HG02678 (cell line): ENCODE data around the gene SMIM35.
"Not testable (repeated sequence)": the region's sequence is repeated elsewhere in the genome, so short reads cannot be mapped to it uniquely, and the experiment has no call there.

Experiments used
- ATAC-seq: cut with Tn5 transposase; IDR thresholded peaks from one replicate; pipeline ENCODE4 v1.9.1; 2021; ENCODE audit warnings: mild to moderate bottlenecking, moderate library complexity; ENCODE audit not compliant: unreplicated experiment

Gene SMIM35

DNA sequence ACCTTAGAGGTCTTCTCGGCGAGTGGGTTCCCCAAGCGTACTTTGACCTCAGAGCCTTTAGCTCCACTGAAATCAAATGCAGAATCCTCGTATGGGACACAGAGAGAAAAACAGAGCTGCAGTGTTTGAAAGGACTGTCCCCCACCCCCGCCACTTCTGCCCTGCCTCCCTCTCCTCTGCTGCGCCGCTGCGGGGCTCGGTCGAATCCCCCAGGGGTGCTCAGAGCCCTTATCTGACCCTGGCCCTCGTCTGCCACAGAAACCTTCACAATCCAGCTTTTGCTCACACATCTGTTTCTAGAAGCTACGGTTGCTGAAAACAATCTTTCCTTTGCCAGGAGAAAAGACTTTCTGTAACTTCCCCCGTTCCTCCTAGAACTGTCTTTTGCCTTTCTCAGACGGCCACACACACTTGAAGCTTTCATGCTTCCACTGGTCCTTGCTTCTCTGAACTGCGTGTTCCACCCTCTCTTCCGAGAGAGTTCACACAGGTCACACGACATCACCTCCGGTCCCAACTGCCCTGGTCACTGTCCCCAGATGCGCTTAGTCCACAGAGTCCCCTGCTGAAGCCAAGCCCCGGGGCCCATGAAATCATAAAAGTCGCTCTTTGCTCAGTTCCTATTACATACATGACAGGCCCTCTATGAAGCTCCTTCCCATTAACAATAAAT, 3.7 kb downstream of the SMIM35 start:
- no peak for ATAC-seq

DNA sequence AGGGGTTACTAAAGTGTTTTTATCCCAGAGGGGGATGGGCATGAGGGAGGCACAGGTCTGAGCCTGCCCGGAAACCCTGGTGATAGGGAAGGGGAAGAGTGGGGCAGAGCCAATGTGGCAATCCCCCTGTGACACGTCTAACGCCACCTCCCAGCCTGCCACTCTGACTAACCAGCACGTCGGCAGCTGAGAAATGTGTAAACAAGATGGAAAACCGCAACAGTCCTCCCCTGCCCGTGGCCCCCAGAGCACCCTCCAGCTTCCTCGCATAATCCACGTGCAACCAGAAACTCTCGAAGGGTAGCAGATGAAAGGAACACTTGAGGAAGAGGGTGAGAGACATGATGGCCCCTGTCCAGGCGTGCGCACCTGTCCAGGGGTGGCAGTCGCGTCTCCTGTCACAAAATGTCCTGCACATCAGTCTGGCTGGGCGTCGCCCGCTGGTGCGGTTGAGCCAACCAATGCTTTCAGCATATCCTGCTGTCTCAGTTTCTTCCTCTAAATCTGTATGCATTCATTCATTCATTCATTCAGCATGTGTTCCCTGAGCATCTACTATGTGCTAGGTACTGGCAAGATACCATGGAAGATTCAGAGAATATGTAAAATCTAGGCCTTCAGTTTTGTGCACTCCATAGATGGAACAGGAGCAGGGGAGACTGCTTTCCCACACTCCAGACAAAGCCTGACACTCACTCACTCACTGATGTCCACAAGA, 5.4 kb downstream of the SMIM35 start:
- no peak for ATAC-seq

- no peak for ATAC-seq
Measured at GRCh38 chr11:118080296-118080695, 6.5 kb downstream of the SMIM35 start.

GRCh38 chr11:118079491-118079890, 7.3 kb downstream of the SMIM35 start:
- no peak for ATAC-seq

DNA sequence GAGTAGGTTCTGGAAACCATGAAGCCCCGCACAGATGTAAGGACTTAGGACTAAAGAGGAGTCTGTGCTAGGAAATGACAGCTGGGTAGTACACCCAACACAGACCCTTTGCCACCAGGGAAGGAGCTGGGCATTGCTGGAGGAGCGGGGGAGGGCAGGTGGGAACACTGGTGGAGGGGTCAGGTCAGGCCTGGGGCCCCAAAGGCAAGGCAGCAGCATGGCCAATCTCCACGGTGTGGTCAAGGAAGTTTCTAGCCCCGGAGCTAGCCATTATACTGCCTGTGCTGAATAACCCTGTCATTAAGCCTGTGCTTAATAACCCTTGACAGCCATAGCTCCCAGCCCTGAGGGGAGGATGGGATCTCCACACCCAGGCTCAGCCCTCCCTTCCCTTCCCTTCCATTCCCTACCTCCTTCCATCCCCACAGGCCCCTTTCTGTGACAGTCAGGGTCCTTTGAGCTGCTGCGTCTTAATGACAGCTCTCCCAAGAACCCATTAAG, 7.8 kb downstream of the SMIM35 start:
- ATAC-seq: no peak

GRCh38 chr11:118076754-118077281, 9.9 kb downstream of the SMIM35 start, which contains the start of gene TMPRSS4:
TMPRSS4 (plus strand) TSS chr11:118077078; CDS start chr11:118077303, 225 bp downstream.
- no peak for ATAC-seq

- no peak for ATAC-seq
Measured at GRCh38 chr11:118074785-118075184, 12.0 kb downstream of the SMIM35 start.

DNA sequence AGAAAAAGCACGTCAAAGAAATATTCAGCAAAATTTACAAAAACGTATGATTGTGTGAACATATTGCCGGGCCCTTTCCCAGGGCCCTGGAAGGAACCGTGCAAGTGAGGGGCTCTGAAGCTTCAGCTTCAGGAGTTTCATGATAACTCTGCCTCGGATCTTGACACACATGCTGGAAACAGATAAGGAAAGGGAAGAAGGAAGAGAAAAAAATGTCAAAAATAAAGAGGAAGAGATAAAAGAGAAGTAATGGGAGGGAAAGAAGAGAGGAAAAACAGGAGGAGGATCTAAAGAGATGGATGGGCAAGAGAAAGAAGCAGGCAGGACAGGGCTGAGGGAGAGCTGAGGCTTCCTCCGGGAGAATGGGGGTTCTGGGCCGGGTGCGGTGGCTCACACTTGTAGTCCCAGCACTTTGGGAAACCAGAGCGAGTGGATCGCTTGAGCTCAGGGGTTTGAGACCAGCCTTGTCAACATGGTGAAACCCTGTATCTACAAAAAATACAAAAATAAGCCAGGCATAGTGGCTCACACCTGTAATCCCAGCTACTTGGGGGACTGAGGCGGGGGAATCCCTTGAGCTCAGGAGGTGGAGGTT, 12.6 kb downstream of the SMIM35 start:
- ATAC-seq: no peak

DNA sequence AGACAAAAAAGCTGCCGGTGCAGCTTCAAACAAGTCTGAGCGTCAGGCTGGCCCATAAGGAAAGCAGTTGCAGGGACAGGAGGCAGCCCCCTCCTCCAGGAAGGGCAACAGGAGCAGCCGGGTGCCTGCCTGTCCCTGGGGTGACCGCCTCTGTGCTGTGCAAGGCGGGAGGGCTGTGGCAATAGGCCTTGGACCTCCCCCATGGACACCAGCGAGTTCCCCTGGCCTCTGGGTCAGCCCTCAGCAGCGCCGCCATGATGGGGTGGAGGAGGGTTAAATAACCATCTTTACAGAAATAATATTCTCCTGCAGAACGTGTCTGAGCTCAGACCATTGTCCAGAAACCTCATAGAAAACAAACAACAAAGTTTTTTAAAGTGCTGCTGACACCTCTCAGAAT, 13.2 kb downstream of the SMIM35 start:
- ATAC-seq: no peak

- ATAC-seq: no peak
Measured at GRCh38 chr11:118071416-118072030, 15.2 kb downstream of the SMIM35 start.

- no peak for ATAC-seq
Measured at GRCh38 chr11:118068945-118069612, 17.7 kb downstream of the SMIM35 start.

DNA sequence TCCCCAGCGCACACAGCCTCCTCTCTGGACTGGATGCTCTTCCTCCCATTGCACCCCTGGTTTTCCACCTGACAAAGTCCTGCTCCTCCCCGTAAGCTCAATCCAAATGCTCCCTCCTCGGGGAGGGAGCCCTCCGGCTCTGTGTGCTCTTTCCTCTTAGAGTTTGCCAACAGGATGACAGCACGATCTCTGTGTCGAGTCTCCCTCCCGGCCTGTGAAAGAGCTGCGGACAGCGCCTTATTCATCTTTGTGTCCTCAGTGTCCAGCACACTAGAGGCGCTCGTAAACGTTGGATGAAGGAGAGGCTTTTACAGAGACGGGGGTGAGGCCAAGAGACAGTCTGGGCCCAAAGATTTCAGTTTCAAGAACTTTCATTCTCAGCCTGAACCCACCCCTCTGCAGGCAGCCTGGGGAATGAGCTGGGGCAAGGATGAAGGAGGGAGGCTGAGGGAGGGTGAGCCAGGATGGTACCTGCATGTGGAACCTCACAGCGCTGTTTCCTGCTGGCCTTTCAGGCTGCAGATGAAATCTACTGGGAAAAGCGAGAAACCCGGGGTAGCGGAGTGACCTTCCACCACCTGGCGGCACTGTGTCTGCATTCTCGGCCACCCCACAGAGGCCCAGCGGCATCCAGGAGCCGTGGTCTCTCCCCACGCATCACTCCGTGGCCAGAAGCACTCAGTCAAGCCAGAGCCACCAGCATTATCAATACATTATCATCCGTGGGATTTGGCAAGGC, 18.4 kb downstream of the SMIM35 start:
- no peak for ATAC-seq

DNA sequence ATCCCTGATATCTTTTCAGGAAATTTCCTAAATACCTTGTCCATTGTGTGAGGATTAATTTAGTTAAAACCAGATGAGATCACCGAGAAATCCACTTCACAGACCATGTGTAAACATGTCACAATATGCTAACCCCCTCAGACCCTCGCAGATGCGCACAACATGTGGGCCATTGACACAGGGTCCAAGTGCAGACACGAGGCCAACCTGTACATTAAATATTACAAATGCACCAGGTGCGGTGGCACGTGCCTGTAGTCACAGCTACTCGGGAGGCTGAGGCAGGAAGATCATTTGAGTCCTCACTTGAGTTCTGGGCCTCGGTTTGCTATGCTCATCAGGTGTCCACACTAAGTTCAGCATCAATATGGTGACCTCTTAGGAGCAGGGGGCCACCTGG, 19.8 kb downstream of the SMIM35 start:
- no peak for ATAC-seq

- ATAC-seq: no peak
Measured at GRCh38 chr11:118065384-118065783, 21.4 kb downstream of the SMIM35 start.

GRCh38 chr11:118064956-118065355, 21.8 kb downstream of the SMIM35 start:
- ATAC-seq: no peak

- ATAC-seq: not testable (repeated sequence)
Measured at GRCh38 chr11:118062631-118063030, 24.1 kb downstream of the SMIM35 start.

DNA sequence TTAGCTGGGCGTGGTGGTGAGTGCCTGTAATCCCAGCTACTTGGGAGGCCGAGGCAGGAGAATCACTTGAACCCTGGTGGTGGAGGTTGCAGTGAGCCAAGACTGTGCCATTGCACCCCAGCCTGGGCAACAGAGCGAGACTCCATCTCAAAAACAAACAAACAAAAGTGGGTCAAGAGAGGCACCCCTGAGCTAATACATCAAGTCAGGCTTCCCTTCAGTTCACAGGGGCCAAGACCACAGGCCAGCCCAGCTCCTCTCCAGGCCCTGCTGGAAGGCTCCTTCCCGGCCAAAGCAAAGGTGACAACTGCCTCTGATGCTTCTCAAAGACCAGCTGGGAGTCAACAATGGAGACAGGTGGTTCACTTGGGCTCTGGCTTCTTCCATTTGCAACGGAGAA, 24.6 kb downstream of the SMIM35 start:
- not testable (repeated sequence) for ATAC-seq

DNA sequence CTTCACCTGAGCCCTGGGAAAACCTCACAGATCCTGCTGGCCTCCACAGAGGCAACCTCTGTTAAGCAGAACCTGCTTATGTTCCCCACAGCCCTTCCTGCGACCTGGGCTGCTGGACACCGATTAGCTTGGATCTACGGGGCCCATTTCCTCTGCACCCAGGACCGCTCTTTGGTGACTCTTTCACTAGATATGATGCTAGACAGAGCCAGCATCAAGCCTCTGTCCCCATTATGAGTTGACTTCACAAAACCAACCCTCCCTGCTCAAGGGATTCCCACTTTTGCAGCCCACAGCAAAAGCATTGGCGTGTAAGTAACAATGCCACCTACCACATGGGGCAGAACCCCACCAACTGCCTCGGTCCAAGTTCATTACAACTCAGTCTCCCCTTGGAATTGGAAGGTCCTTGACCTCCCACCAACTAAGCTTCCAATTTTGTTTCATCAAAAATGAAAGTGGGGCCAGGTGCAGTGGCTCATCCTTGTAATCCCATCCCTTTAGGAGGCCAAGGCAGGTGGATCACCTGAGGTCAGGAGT, 25.1 kb downstream of the SMIM35 start:
- ATAC-seq: no peak

GRCh38 chr11:118060869-118061268, 25.9 kb downstream of the SMIM35 start:
- no peak for ATAC-seq
